A549 (cell line): Measurements from ENCODE around the gene TNFSF11.

Experiments
- BHLHE40 ChIP-seq: IDR thresholded peaks from 2 replicates; pipeline ENCODE4 v1.6.1; 2012; ENCODE audit warnings: low read depth, low read length, inconsistent platforms
- CHD2 ChIP-seq: fragments of 150-350 bp; IDR thresholded peaks from 2 replicates; pipeline ENCODE4 v1.6.1; 2014; ENCODE audit warnings: low read length; ENCODE audit not compliant: partially characterized antibody
- EP300 ChIP-seq, 2 experiments: fragments of >200 bp; sonication (Bioruptor Twin); formaldehyde crosslinking; IDR thresholded peaks; 2 replicates in 1 of 2; 3 replicates in 1 of 2; pipeline ENCODE4 v1.6.1; 2016 to 2017
- MAZ ChIP-seq: fragments of 150-350 bp; IDR thresholded peaks from 2 replicates; pipeline ENCODE4 v1.6.1; 2014; ENCODE audit warnings: antibody characterized with exemption, low read depth, low read length, borderline replicate concordance
- POLR2A ChIP-seq: IDR thresholded peaks from 2 replicates; pipeline ENCODE4 v1.6.1; 2012; ENCODE audit warnings: mild to moderate bottlenecking, low read length
- POLR2AphosphoS2 ChIP-seq: conservative IDR thresholded peaks from 2 replicates; pipeline ENCODE4 v1.6.1; 2012; ENCODE audit warnings: low read length, improper control_type of control experiment, inconsistent platforms
- REST ChIP-seq: fragments of 200-600 bp; sonication (generic); IDR thresholded peaks from 2 replicates; pipeline ENCODE4 v1.6.1; 2016; ENCODE audit warnings: antibody characterized with exemption, mild to moderate bottlenecking, moderate library complexity
- RNF2 ChIP-seq: fragments of 200-600 bp; sonication (generic); IDR thresholded peaks from 2 replicates; pipeline ENCODE4 v1.6.1; 2016; ENCODE audit warnings: low read depth, mild to moderate bottlenecking, antibody characterized with exemption, moderate library complexity, borderline replicate concordance
- TFCP2L1 ChIP-seq: fragments of 250-450 bp; sonication (Bioruptor Pico); IDR thresholded peaks from 2 replicates; pipeline ENCODE4 v1.5.0; 2021; ENCODE audit warnings: mild to moderate bottlenecking
- ZC3H11A ChIP-seq: fragments of 450-650 bp; IDR thresholded peaks from 2 replicates; pipeline ENCODE4 v1.6.1; 2014; ENCODE audit warnings: antibody characterized with exemption, mild to moderate bottlenecking
- ZFP36 ChIP-seq: fragments of 450-650 bp; IDR thresholded peaks from 2 replicates; pipeline ENCODE4 v1.6.1; 2014; ENCODE audit warnings: borderline replicate concordance; ENCODE audit not compliant: partially characterized antibody
- TF ChIP-seq, protein P1 (sequence below): fragments of >200 bp; sonication (Bioruptor Twin); formaldehyde crosslinking; IDR thresholded peaks from 3 replicates; pipeline ENCODE4 v1.5.1; 2016

DNA sequence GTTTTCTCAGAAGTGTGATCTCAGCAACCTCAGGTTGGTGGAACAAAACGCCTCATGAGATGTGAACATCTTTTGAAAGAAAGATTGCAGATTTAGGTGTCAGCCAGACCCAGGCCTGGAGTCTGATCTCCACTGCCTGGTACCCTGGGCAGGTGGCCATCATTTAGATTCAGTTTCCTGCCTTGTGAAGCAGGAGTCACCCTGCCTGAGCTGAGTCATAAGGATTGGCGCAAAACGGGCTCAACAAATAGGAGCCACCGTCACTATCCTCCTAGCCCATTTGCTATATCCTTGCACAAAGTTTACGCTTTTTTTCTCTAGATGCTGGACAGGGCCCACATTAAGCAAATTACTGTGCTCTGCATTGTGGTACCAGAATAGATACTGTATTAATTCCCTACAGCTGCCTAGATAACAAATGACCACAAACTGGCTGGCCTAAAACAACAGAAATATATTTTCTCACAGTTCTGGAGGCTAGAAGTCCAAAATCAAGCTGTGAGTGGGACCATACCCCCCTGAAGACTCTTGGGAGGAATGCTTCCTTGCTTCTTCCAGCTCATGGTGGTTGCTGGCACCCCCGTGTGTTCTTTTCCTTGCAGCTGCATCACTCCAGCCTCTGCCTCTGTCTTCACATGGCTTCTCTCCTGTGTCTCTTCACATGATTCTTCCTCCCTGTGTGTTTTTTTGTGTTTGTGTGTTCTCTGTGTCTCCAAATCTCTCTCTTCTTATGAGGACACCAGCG lies 38.2 kb downstream of the TNFSF11 start:
- no peak for TF ChIP-seq RNF2
- no peak for TF ChIP-seq POLR2AphosphoS2
- no peak for TF ChIP-seq EP300 (IDR thresholded peaks at IDR 0.05)
- TF ChIP-seq ZC3H11A: no peak
- TF ChIP-seq, protein P1, sequence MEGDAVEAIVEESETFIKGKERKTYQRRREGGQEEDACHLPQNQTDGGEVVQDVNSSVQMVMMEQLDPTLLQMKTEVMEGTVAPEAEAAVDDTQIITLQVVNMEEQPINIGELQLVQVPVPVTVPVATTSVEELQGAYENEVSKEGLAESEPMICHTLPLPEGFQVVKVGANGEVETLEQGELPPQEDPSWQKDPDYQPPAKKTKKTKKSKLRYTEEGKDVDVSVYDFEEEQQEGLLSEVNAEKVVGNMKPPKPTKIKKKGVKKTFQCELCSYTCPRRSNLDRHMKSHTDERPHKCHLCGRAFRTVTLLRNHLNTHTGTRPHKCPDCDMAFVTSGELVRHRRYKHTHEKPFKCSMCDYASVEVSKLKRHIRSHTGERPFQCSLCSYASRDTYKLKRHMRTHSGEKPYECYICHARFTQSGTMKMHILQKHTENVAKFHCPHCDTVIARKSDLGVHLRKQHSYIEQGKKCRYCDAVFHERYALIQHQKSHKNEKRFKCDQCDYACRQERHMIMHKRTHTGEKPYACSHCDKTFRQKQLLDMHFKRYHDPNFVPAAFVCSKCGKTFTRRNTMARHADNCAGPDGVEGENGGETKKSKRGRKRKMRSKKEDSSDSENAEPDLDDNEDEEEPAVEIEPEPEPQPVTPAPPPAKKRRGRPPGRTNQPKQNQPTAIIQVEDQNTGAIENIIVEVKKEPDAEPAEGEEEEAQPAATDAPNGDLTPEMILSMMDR: no peak
- TF ChIP-seq MAZ: no peak
- TF ChIP-seq BHLHE40: no peak
- no peak for TF ChIP-seq REST
- TF ChIP-seq TFCP2L1 (CRISPR knock-in tag): no peak
- TF ChIP-seq CHD2: no peak
- no peak for TF ChIP-seq ZFP36
- TF ChIP-seq POLR2A: no peak
